ENCODE results near the gene TJP3.
"Not testable (repeated sequence)": the region's sequence is repeated elsewhere in the genome, so short reads cannot be mapped to it uniquely, and the experiment has no call there.

Gene TJP3

GRCh38 chr19:3738477-3739220 is 30.5 kb downstream of the TJP3 start:
- no peak for DNase-seq (ENCODE audit: low spot score)

- DNase-seq (ENCODE audit: low spot score): no peak
These were observed 32.2 kb downstream of the TJP3 start for GRCh38 chr19:3740431-3740830.

- DNase-seq (ENCODE audit: low spot score): no peak
These were observed 35.3 kb downstream of the TJP3 start for GRCh38 chr19:3743486-3743885.

- DNase-seq (ENCODE audit: low spot score): no peak
These were observed 37.3 kb downstream of the TJP3 start for GRCh38 chr19:3745363-3746045.

- DNase-seq (ENCODE audit: low spot score): no peak
These were observed 38.3 kb downstream of the TJP3 start for GRCh38 chr19:3746371-3747056.

GRCh38 chr19:3748965-3749364 is 40.8 kb downstream of the TJP3 start:
- DNase-seq (ENCODE audit: low spot score): no peak

- no peak for DNase-seq (ENCODE audit: low spot score)
These were observed 42.0 kb downstream of the TJP3 start for GRCh38 chr19:3750211-3750610.

- no peak for DNase-seq (ENCODE audit: low spot score)
These were observed 43.1 kb downstream of the TJP3 start for GRCh38 chr19:3751236-3751635.

GRCh38 chr19:3752492-3752891 is 44.3 kb downstream of the TJP3 start:
- DNase-seq (ENCODE audit: low spot score): no peak

- DNase-seq (ENCODE audit: low spot score): no peak
These were observed 45.6 kb downstream of the TJP3 start for GRCh38 chr19:3753631-3754410.

GRCh38 chr19:3757705-3758104 is 49.5 kb downstream of the TJP3 start:
- DNase-seq (ENCODE audit: low spot score): not testable (repeated sequence)

- DNase-seq (ENCODE audit: low spot score): not testable (repeated sequence)
These were observed 50.1 kb downstream of the TJP3 start for GRCh38 chr19:3758297-3758696.

- no peak for DNase-seq (ENCODE audit: low spot score)
These were observed 51.5 kb downstream of the TJP3 start for GRCh38 chr19:3759482-3760254.

GRCh38 chr19:3760871-3761361 is 52.7 kb downstream of the TJP3 start:
- DNase-seq (ENCODE audit: low spot score): peak; percentile 14

GRCh38 chr19:3761382-3762129 is 53.4 kb downstream of the TJP3 start, which contains the start of gene APBA3:
TSS of gene APBA3 (minus strand) at chr19:3761692. CDS start at chr19:3760264, 1,428 bp downstream.
- DNase-seq (ENCODE audit: low spot score): peak; percentile 88

GRCh38 chr19:3762130-3762473 is 53.9 kb downstream of the TJP3 start:
- DNase-seq (ENCODE audit: low spot score): no peak

GRCh38 chr19:3762501-3763459 is 54.6 kb downstream of the TJP3 start, which contains the start of gene MRPL54:
TSS of gene MRPL54 (plus strand) at chr19:3762682. CDS start at chr19:3762701, 19 bp downstream.
- DNase-seq (ENCODE audit: low spot score): peak; percentile 99

- no peak for DNase-seq (ENCODE audit: low spot score)
These were observed 56.9 kb downstream of the TJP3 start for GRCh38 chr19:3765121-3765520.

- not testable (repeated sequence) for DNase-seq (ENCODE audit: low spot score)
These were observed 57.6 kb downstream of the TJP3 start for GRCh38 chr19:3765757-3766156.

All from Ammon's horn (tissue), 1 donor.